Breast epithelium (tissue), 4 donors: Measurements from ENCODE around the gene BDKRB1. TPM values are rescaled to one million over a fixed set of nuclear protein-coding genes. Genes with fewer than 3 reads are reported as not detected.

Experiments used
- DNase-seq, 2 donors: peaks; one replicate each; pipeline ENCODE4 v3.0.0-alpha.2; 2019; ENCODE audit warnings: low spot score in 2 of 2
- H3K27ac ChIP-seq, 2 donors: fragments of 200-600 bp; sonication (generic) in 1 of 2; one replicate each; pipeline ENCODE4 v1.5.1; 2016 to 2019; ENCODE audit warnings: mild to moderate bottlenecking in 1 of 2
- H3K27me3 ChIP-seq, 2 donors: fragments of 200-600 bp; sonication (generic) in 1 of 2; one replicate each; pipeline versions ENCODE4 v1.5.1 to v1.6.0; 2017 to 2019; ENCODE audit warnings: control low read depth in 1 of 2, mild to moderate bottlenecking in 1 of 2
- H3K36me3 ChIP-seq: fragments of 200-600 bp; one replicate; pipeline ENCODE4 v1.5.1; 2019
- H3K4me1 ChIP-seq, 2 donors: fragments of 200-600 bp; sonication (generic); one replicate each; pipeline ENCODE4 v1.5.1; 2016 to 2019; ENCODE audit warnings: control low read depth in 1 of 2
- H3K4me3 ChIP-seq, 3 donors: fragments of 200-600 bp; sonication (generic); 1 replicate in 2 of 3; 2 replicates in 1 of 3; pipeline ENCODE4 v1.5.1; 2016 to 2019; ENCODE audit warnings: mild to moderate bottlenecking in 3 of 3, moderate library complexity in 2 of 3
- H3K9me3 ChIP-seq, 2 donors: fragments of 200-600 bp; sonication (generic) in 1 of 2; one replicate each; pipeline ENCODE4 v1.5.1; 2016 to 2019; ENCODE audit warnings: control low read depth in 1 of 2
- POLR2A ChIP-seq: fragments of 450-650 bp; IDR thresholded peaks from one replicate; pipeline ENCODE4 v1.6.1; 2016; ENCODE audit warnings: antibody characterized with exemption, mild to moderate bottlenecking, moderate library complexity
- POLR2AphosphoS5 ChIP-seq, 3 donors: sonication (generic); formaldehyde crosslinking; IDR thresholded peaks; one replicate each; pipeline ENCODE4 v1.6.1; 2017; ENCODE audit warnings: antibody characterized with exemption in 3 of 3
- intact Hi-C: fragments of 100-400 bp; cut with DNase I; formaldehyde crosslinking; loops from one replicate; pipeline ENCODE4 v1.15.1; 2023; ENCODE audit warnings: low total_unique reads
- total RNA-seq, 3 donors: library from RNA; depleted of rRNA; stranded (reverse); fragments of >200 nt; gene quantifications; one replicate each; pipeline ENCODE4 v1.1.0, GENCODE V29; 2016
- TF ChIP-seq, protein P1 (sequence below), 3 donors: fragments of 450-650 bp; IDR thresholded peaks; one replicate each; pipeline ENCODE4 v1.5.1; 2016 to 2017; ENCODE audit warnings: antibody characterized with exemption in 3 of 3, mild to moderate bottlenecking in 3 of 3, moderate library complexity in 3 of 3

Gene BDKRB1
- total RNA-seq, 3 donors from 2014 or later = 5.9 TPM; not detected in 2

DNA sequence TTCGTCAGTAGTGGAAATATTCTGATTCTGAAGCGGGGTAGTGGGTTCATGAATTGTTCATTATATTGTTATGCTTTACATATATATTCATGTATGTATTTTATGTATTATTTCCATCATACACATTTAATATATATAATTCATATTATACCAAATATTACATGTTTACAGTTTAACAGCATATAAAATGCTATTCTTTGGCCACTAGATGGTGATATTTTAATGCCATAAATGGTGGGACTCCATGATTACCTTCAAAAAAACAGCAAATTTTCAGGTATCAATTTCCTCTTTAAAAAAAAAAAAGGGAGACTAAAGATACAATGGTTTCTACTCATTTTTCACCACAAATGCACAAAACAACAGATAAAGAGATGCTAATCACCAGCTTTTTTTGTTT, 41.0 kb downstream of the BDKRB1 start:
- H3K4me1 ChIP-seq = no peaks in the 10 kb centered on the region
- H3K36me3 ChIP-seq = no peaks in the 10 kb centered on the region
- H3K27ac ChIP-seq = no peak overlapping the region
- no peak overlapping the region for H3K4me3 ChIP-seq
- TF ChIP-seq POLR2A (no peak), POLR2AphosphoS5 (IDR thresholded peaks at IDR 0.05) (no peak)
- TF ChIP-seq, protein P1, sequence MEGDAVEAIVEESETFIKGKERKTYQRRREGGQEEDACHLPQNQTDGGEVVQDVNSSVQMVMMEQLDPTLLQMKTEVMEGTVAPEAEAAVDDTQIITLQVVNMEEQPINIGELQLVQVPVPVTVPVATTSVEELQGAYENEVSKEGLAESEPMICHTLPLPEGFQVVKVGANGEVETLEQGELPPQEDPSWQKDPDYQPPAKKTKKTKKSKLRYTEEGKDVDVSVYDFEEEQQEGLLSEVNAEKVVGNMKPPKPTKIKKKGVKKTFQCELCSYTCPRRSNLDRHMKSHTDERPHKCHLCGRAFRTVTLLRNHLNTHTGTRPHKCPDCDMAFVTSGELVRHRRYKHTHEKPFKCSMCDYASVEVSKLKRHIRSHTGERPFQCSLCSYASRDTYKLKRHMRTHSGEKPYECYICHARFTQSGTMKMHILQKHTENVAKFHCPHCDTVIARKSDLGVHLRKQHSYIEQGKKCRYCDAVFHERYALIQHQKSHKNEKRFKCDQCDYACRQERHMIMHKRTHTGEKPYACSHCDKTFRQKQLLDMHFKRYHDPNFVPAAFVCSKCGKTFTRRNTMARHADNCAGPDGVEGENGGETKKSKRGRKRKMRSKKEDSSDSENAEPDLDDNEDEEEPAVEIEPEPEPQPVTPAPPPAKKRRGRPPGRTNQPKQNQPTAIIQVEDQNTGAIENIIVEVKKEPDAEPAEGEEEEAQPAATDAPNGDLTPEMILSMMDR (IDR thresholded peaks at IDR 0.05) = peak in 1 of 3 donors; percentile 39
- no peaks in the 10 kb centered on the region for H3K27me3 ChIP-seq
- intact Hi-C loops = no loop called here
- no peak for DNase-seq
- H3K9me3 ChIP-seq = no peaks in the 10 kb centered on the region

DNA sequence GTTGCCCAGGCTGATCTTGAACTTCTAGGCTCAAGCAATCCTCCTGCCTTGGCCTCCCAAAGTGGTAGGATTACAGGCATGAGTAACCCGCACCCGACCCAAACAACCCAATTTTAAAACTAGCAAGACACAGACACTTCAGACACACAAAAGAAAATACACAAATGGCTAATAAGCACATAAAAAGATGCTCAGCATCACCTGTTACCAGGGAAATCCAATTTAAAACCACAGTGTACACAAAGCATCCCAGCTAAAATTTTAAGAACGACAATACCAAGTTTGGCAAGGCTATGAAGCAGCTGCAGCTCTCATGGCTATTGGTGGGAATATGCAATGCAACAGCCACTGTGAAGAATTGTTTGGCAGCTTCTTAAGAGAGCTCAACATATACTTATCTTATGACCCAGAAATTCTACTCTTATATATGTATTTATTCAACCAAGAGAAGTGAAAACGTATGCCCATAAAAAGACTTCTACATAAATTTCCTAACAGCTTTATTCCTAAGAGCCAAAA, 42.0 kb downstream of the BDKRB1 start:
- Histone ChIP-seq H3K4me3 (no peak overlapping the region), H3K27me3 (no peaks in the 10 kb centered on the region), H3K4me1 (no peaks in the 10 kb centered on the region), H3K27ac (no peak overlapping the region), H3K36me3 (no peaks in the 10 kb centered on the region), H3K9me3 (no peaks in the 10 kb centered on the region)
- TF ChIP-seq POLR2A = no peak
- no peak for TF ChIP-seq POLR2AphosphoS5 (IDR thresholded peaks at IDR 0.05)
- TF ChIP-seq, protein P1 (IDR thresholded peaks at IDR 0.05) = no peak
- DNase-seq = no peak
- intact Hi-C loops = no loop called here

DNA sequence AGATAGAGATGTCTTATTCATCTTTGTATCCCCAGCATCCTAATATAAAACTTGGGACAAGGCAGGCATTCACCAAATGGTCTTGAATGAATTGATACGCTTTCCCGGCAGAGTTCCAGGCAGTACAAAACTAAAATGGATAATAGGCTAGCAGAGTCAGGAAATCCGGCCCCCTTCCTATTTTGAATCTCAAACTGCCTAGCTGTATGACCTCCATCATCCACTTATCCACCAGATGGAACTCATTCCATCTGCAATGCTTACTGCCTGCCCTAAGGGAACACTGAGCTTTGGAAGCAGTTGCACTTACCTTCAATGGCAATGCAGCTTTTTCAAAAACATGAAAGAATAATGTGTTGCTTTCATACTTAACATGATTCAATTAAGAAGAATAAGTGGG, 43.4 kb downstream of the BDKRB1 start:
- Histone ChIP-seq H3K4me1 (no peaks in the 10 kb centered on the region), H3K27ac (no peak overlapping the region), H3K9me3 (no peaks in the 10 kb centered on the region), H3K36me3 (no peaks in the 10 kb centered on the region), H3K27me3 (no peaks in the 10 kb centered on the region), H3K4me3 (no peak overlapping the region)
- TF ChIP-seq, protein P1 (IDR thresholded peaks at IDR 0.05) = no peak
- TF ChIP-seq POLR2A (no peak), POLR2AphosphoS5 (IDR thresholded peaks at IDR 0.05) (no peak)
- intact Hi-C loops = no loop called here
- DNase-seq = no peak

DNA sequence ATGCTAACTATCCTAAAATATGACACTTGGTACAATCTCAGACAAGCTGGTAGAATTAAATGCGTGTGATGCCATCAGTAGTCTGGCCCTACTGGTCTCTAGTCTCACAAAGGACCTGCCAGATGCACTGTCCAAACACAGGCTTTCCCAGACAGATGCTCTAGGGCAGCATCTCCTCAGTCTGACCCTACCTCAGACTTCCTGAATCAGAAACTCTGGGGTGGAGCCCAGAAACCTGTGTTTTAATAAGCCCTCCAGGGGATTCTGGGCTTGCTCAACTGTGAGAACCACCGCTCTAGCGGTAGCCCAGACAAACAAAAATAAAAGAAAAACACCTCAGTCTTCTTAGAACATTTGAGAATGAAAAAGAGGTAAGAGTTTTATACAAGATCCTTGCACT, 48.0 kb downstream of the BDKRB1 start:
- H3K4me3 ChIP-seq = no peak overlapping the region
- DNase-seq = no peak
- intact Hi-C loops = no loop called here
- H3K27me3 ChIP-seq = no peaks in the 10 kb centered on the region
- no peak overlapping the region for H3K27ac ChIP-seq
- TF ChIP-seq, protein P1 (IDR thresholded peaks at IDR 0.05) = no peak
- TF ChIP-seq POLR2A (no peak), POLR2AphosphoS5 (IDR thresholded peaks at IDR 0.05) (no peak)
- H3K36me3 ChIP-seq = peaks cover 4% of the 10 kb centered on the region
- no peaks in the 10 kb centered on the region for H3K4me1 ChIP-seq
- H3K9me3 ChIP-seq = no peaks in the 10 kb centered on the region

GRCh38 chr14:96304956-96305355, 48.9 kb downstream of the BDKRB1 start:
- Histone ChIP-seq H3K27ac (no peak overlapping the region), H3K36me3 (peaks cover 4% of the 10 kb centered on the region), H3K4me1 (no peaks in the 10 kb centered on the region), H3K4me3 (no peak overlapping the region), H3K9me3 (no peaks in the 10 kb centered on the region), H3K27me3 (no peaks in the 10 kb centered on the region)
- DNase-seq = no peak
- no peak for TF ChIP-seq POLR2AphosphoS5 (IDR thresholded peaks at IDR 0.05)
- no peak for TF ChIP-seq POLR2A
- TF ChIP-seq, protein P1 (IDR thresholded peaks at IDR 0.05) = no peak
- intact Hi-C loops = no loop called here
